DMS 273 (cell line): Measurements from ENCODE around the gene RABGAP1L.
A peak's percentile ranks its signal among the peaks of the same experiment; 100 is the strongest.
"Not testable (repeated sequence)": the region's sequence is repeated elsewhere in the genome, so short reads cannot be mapped to it uniquely, and the experiment has no call there.

ENCODE experiments used
- DNase-seq: peaks from one replicate; lab custom pipeline; 2025; ENCODE audit not compliant: unreplicated experiment; lab: John Stamatoyannopoulos, UW

RABGAP1L gene

DNA sequence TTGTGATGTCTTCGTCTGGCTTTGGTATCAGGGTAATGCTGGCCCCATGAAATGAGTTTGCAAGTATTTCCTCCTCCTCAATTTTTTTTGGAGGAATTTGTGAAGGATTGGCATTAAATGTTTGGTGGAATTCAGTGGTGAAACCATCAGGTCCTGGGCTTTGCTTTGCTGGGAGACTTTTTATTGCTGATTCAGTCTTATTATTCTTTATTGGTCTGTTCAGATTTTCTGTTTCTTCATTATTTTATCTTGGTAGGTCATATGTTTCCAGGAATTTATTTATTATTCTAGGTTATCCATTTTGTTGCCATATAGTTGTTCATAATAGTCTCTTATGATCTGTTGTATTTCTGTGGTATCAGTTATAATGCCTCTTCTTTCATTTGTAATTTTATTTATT, 126.7 kb downstream of the RABGAP1L start:
- DNase-seq, result no peak

GRCh38 chr1:174289644-174290310, 130.5 kb downstream of the RABGAP1L start:
- peak; percentile 64 for DNase-seq

- DNase-seq, result no peak
These were observed 131.7 kb downstream of the RABGAP1L start for GRCh38 chr1:174291059-174291458.

- DNase-seq, result no peak
These were observed 137.0 kb downstream of the RABGAP1L start for GRCh38 chr1:174296309-174296708.

DNA sequence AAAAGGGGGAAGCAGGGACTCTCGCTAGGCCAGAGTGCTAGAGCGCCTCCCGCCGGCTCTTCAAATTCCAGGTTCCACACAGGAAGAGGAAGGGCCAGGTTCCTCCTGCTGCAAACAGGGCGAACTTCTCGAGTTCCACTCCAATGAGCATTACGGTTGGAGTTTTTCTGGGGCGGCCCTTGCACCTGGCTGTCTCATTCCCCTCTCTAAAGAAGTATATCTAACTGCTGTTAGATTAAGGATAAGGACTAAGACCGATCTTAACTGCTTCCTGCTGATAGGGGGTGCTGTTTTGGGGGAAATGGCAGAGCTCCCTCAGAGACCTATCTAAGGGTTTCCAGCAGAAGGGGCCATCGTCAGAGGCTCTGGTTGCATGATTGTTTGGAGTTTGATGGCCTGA, 138.0 kb downstream of the RABGAP1L start:
- no peak for DNase-seq

DNA sequence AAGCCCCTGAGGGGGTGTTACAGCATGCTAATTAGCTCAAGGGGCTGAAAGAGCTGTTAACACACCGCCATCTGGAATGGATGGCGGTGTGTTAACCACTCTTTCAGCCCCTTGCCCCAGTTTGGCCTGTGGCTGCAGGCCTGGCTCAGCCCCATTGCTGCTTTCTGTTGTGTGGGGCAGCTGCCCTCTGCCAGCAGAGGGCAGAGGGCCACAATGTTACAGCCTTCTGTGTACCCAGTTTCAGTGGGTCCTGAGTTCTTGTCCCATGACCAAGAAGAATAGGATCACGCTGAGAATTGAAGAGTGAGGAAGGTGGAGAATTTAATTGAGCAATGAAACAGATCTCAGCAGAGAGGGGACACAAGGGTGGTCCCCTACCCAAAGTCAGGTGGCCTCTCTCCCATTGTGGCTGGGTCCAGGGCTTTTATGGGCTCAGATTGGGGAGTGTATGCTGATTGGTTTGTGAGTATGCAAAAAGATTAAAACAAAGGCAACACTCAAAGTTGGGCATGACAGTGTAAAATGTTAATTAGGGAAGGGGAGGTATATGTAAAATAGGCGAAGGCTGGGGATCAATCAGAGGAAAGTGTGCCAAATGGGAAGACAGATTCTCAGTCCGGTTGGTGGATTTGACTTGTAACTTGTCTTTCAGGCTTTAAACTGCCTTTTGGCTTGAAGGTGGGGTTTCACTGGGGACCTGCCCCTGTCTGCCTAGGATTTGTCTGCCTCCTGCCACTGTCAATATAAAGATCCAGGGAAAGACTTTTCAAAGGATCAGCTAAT, 142.2 kb downstream of the RABGAP1L start:
- DNase-seq, result no peak

DNA sequence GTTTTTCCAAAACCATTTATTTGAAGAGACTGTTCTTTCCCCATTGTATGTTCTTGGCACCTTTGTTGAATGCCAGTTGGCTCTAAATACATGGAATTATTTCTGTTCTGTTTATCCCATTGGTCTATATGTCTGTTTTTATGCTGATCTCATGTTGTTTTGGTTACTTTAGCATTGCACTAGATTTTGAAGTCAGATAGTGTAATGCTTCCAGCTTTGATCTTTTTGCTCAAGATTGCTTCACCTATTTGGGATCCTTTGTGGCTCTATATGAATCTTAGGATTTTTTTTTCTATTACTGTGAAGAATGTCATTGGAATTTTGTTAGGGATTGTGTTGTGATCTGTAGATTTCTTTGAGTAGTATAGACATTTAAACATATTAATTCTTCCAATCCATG, 149.3 kb downstream of the RABGAP1L start:
- DNase-seq, result no peak

GRCh38 chr1:174309490-174309889, 150.2 kb downstream of the RABGAP1L start:
- no peak for DNase-seq

DNA sequence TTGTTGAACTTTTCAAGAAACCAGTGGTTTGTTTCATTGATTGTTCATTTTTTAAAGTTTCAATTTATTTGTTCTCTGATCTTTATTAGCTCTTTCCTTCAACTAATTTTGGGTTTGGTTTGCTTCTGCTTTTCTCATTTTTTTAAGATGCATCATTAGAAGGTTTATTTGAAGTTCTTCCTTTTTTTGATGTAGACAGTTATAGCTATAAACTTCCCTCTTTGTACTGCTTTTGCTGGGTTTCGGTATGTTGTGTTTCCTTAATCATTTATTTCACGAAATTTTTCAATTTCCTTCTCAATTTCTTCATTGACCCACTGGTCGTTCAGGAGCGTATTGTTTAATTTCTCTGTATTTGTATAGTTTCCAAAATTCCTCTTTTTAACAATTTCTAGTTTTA, 155.1 kb downstream of the RABGAP1L start:
- DNase-seq, result no peak

GRCh38 chr1:174315239-174315638, 155.9 kb downstream of the RABGAP1L start:
- DNase-seq, result no peak

- DNase-seq, result not testable (repeated sequence)
These were observed 161.6 kb downstream of the RABGAP1L start for GRCh38 chr1:174320897-174321296.

GRCh38 chr1:174322202-174322862, 163.0 kb downstream of the RABGAP1L start:
- DNase-seq, result no peak

GRCh38 chr1:174324493-174324892, 165.2 kb downstream of the RABGAP1L start:
- DNase-seq, result no peak

GRCh38 chr1:174324939-174325338, 165.6 kb downstream of the RABGAP1L start:
- no peak for DNase-seq

GRCh38 chr1:174326278-174326677, 167.0 kb downstream of the RABGAP1L start:
- no peak for DNase-seq

DNA sequence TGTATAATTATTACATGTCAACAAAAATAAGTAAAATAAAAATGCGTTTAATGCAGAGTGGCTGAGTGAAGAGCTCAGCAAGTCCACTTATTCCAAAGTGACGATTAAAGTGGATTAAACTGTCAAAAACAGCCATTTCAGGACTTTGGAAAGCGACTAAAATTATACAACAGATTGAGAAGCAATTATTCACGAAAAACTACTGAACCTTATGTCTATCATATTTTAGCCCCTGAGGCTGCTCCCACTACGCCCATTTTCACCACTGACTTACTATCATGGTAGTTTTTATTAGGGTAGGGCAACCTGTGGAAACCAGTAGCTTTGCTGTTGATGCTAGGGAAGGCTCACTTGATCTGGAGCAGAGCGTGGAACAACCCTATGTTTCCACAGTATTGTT, 174.1 kb downstream of the RABGAP1L start:
- no peak for DNase-seq

DNA sequence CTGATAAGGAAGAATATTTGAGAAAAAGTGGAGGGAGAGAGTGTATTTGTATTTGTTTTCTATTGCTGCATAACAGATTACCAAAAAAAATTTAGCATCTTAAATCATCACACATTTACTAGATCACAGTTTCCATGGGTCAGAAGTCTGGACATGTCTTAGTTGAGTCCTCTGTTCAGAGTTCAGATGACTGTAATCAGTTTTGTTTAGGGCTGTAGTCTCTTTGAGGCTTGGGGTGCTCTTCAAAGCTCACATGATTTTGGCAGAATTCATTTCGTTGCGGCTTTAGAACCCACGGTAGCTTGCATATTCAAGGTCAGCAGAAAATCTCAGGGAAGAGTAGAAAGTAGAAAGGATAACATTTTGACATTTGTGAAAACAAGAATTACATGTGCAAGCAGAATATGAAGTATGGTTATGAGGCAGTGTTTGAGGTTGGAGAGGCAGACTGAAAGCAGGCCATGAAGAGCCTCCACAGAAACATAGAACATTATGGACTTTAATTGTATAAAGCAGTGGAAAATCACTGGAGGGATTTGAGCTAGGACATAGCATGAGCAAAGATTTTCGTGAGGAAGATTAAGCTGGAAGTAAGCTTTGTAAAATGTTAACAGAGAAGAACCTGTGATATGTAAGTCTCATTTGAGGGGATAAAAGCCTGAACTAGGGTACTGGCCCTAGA, 177.8 kb downstream of the RABGAP1L start:
- no peak for DNase-seq

GRCh38 chr1:174340404-174340803, 181.1 kb downstream of the RABGAP1L start:
- not testable (repeated sequence) for DNase-seq

DNA sequence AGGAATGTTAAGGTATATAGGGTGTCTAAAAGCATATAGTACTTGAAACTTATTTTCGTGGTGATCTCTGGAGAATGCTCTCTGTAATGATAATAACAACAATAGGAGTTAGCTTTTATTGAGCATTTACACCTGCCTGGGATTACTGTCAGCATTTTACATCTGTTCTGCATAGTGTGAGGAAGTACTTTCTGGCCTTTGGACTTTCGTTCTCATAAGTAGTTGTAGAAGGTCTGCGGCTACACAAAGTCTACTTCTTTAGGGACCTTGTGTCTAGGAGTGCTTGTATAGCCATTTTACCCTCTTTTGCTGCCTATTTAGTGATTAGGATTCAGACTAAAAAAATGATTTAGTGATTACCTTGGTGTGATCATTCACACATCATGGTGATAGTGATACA, 184.8 kb downstream of the RABGAP1L start:
- no peak for DNase-seq

DNA sequence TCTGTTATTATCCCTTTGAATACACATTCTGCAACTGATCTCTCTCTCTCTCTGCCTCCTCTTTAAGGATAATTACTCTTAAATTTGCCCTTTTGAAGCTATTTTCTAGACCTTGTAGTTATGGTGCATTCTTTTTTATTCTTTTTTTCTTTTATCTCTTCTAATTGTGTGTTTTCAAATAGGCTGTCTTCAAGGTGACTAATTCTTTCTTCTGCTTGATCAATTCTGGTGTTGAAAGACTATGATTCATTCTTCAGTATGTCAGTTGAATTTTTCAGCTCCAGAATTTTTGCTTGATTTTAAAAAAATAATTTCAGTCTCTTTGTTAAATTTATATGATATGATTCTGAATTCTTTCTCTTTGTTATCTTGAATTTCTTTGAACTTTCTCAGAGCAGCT, 192.8 kb downstream of the RABGAP1L start:
- DNase-seq, result no peak

DNA sequence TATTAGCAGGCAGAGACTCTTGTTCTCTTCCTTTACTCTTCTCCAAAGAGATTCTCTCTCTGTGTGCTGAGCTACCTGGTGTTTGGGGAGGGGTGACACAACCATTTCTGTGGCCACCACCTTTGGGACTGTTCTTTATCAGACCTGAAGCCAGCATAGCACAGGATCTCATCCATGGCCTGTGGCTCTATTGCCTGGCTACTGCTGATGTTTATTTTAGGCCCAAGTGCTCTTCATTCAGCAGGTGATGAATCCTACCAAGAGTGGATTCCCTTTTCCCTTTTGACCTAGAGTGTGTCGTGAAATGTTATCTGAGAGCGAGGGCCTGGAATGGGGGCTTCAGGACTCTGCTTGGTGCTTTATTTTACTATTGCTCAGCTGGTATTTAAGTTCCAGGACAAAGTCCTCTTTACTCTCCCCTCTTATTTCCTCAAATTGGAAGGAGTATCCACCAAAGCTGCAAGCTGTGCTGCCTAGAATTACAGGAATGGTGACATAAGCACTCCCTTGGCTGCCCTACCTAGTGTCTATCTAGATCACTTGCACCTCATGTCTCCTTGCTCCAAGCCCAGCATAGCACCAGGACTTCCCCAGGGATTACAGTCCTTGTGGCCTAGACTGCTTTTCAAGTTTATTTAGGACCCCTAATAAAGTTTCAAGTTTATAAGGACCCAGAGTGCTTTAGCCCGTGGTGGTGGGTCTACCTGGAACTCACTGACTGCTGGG, 193.7 kb downstream of the RABGAP1L start:
- no peak for DNase-seq
